Activated B cell treated with CpG ODN at 0.5 μM for 24 hours (primary cell): ENCODE data around the gene UBE2E1. TPM values are rescaled to one million over a fixed set of nuclear protein-coding genes. Genes with fewer than 3 reads are reported as not detected.

ENCODE experiments used
- ATAC-seq: fragments of 200-7000 bp; cut with Tn5 transposase; one replicate; pipeline ENCODE4 v1.10.0; 2021; ENCODE audit warnings: low read depth, mild to moderate bottlenecking, moderate library complexity
- CTCF ChIA-PET: fragments of 350-600 bp; sonication (Branson Sonifier 250); formaldehyde crosslinking; loops from one replicate; lab custom pipeline; 2021; ENCODE audit warnings: antibody characterized with exemption; lab: Charles Lee
- POLR2A ChIA-PET: fragments of 350-600 bp; sonication (Branson Sonifier 250); formaldehyde crosslinking; loops from one replicate; lab custom pipeline; 2021; ENCODE audit warnings: antibody characterized with exemption; lab: Charles Lee
- DNase-seq: peaks from one replicate; pipeline ENCODE4 v3.0.0; 2022
- H3K27ac Mint-ChIP-seq: one replicate; pipeline ENCODE4 v1.8.0; 2020; ENCODE audit warnings: mixed read lengths
- H3K27me3 Mint-ChIP-seq: one replicate; pipeline ENCODE4 v1.8.0; 2021; ENCODE audit warnings: mixed read lengths
- H3K36me3 Mint-ChIP-seq: one replicate; pipeline ENCODE4 v1.8.0; 2021; ENCODE audit warnings: low read depth, mixed read lengths
- H3K4me1 Mint-ChIP-seq: one replicate; pipeline ENCODE4 v1.8.0; 2021; ENCODE audit warnings: mixed read lengths
- H3K4me3 Mint-ChIP-seq: one replicate; pipeline ENCODE4 v1.8.0; 2020; ENCODE audit warnings: mild to moderate bottlenecking, mixed read lengths
- H3K9me3 Mint-ChIP-seq: one replicate; pipeline ENCODE4 v1.8.0; 2020; ENCODE audit warnings: mixed read lengths
- intact Hi-C: fragments of 100-400 bp; cut with micrococcal nuclease; formaldehyde crosslinking; loops from one replicate; pipeline ENCODE4 v1.15.1; 2024
- total RNA-seq: library from RNA; stranded (reverse); gene quantifications from 2 replicates; pipeline ENCODE4 v1.2.3, GENCODE V29; 2022
- TF ChIP-seq, protein P1 (sequence below): fragments of 200-600 bp; IDR thresholded peaks from one replicate; pipeline ENCODE4 v1.8.0; 2022; ENCODE audit warnings: antibody characterized with exemption, mild to moderate bottlenecking

Gene UBE2E1
- total RNA-seq, 1 donor from 2014 or later, result 85.2 TPM

DNA sequence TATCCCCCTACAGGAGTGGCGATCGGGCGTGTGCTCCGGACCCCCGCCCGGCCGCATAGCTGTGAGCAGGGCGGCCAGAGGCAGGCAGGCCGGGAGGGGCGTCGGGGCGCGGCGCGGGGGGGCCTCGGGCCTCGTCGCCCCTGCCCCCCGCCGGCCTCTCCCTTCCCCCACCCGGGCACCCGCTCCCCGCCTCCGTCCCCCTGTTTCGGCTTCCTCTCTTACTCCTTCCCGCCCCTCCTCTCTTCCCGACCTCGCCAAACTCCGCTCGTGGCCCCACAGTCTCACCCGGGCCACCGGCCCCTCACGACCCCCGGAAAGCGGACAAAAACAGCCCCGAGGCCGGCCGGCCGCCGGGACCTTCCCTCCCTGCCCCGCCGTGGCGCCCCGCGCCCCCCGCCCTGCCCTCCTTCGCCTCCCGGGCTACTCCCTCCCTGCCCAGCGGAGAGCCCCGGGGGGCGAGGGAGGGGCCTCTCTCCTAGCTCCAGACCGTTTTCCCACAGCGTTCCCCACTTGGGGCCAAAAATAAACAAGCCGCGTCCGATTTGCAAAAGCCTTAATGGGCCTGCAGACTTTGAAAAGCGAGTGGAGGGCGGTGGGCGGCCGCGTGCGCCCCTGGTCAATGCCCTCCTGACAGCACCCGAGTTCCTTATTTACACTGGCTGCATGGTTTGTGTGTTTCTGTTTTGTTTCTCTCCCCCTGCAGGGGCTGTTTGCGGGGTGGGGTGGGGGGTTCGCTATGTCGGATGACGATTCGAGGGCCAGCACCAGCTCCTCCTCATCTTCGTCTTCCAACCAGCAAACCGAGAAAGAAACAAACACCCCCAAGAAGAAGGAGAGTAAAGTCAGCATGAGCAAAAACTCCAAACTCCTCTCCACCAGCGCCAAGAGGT lies 1.0 kb downstream of the UBE2E1 start:
- CTCF ChIA-PET, result interaction anchor here (1.5 kb wide), 1 partner anchor 21 kb away, joined by 6 read pairs; no protein-coding TSS in a partner anchor

DNA sequence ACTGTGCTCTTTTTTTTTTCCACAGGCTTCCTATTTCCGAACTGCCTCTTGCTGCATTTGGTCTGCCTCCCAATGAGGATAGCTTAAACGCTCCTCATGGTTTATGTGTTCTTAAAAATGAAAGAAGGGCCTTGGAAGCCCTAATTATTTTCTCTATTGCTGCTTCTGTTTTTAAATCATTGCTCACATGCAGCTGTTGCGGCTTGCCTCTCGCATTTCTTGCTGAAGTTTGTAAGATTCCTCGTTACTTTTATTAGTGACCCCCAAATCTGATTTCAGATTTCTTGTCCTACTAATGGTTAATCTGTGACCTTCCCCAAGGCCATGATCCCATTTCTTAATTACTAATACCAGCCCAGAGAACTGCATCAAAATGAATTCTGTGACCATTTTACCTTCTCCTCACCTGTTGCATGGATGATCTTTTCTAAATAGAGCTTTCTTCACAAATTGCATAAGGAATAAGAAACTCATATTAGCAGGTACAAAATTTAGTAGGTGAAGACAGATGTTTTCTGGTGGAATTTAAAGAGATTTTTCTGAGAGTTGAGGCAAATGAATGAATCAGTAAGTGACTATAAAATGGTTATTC lies 1.8 kb downstream of the UBE2E1 start:
- DNase-seq, result no peak
- Mint-ChIP-seq H3K27ac (peak overlapping the region; percentile 95), H3K9me3 (no peaks in the 10 kb centered on the region), H3K4me1 (peaks cover 57% of the 10 kb centered on the region), H3K27me3 (no peaks in the 10 kb centered on the region), H3K4me3 (peak overlapping the region; percentile 96), H3K36me3 (peaks cover 20% of the 10 kb centered on the region)
- CTCF ChIA-PET, result interaction anchor here (1.5 kb wide), 1 partner anchor 20 kb away, joined by 6 read pairs; no protein-coding TSS in a partner anchor
- ATAC-seq, result no peak
- POLR2A ChIA-PET, result interaction anchor here (0.7 to 3.2 kb wide), 4 partner anchors 24 to 134 kb away, joined by 3 to 19 read pairs (median 3); partner anchors contain the start of genes NKIRAS1 and RPL15
- intact Hi-C loops, result loop anchor here (1.0 kb wide), 1 partner anchor 138 kb away; the partner anchor contains the start of gene NR1D2
- TF ChIP-seq, protein P1, sequence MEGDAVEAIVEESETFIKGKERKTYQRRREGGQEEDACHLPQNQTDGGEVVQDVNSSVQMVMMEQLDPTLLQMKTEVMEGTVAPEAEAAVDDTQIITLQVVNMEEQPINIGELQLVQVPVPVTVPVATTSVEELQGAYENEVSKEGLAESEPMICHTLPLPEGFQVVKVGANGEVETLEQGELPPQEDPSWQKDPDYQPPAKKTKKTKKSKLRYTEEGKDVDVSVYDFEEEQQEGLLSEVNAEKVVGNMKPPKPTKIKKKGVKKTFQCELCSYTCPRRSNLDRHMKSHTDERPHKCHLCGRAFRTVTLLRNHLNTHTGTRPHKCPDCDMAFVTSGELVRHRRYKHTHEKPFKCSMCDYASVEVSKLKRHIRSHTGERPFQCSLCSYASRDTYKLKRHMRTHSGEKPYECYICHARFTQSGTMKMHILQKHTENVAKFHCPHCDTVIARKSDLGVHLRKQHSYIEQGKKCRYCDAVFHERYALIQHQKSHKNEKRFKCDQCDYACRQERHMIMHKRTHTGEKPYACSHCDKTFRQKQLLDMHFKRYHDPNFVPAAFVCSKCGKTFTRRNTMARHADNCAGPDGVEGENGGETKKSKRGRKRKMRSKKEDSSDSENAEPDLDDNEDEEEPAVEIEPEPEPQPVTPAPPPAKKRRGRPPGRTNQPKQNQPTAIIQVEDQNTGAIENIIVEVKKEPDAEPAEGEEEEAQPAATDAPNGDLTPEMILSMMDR, result no peak

More for the DNA sequence above, 1.0 kb downstream of the UBE2E1 start:
- Mint-ChIP-seq H3K36me3 (peaks cover 18% of the 10 kb centered on the region), H3K27me3 (no peaks in the 10 kb centered on the region), H3K4me1 (peaks cover 50% of the 10 kb centered on the region), H3K4me3 (peak overlapping the region; percentile 96), H3K27ac (peak overlapping the region; percentile 95), H3K9me3 (no peaks in the 10 kb centered on the region)
- intact Hi-C loops, result loop anchor here (1.0 kb wide), 2 partner anchors 44 to 139 kb away; partner anchors contain the start of gene NR1D2
- POLR2A ChIA-PET, result interaction anchor here (0.6 to 3.2 kb wide), 5 partner anchors 26 to 698 kb away, joined by 3 to 19 read pairs (median 4); partner anchors contain the start of genes NKIRAS1 and RPL15
- DNase-seq, result peak; percentile 28
- TF ChIP-seq, protein P1, result no peak
- peak; percentile 5 for ATAC-seq

DNA sequence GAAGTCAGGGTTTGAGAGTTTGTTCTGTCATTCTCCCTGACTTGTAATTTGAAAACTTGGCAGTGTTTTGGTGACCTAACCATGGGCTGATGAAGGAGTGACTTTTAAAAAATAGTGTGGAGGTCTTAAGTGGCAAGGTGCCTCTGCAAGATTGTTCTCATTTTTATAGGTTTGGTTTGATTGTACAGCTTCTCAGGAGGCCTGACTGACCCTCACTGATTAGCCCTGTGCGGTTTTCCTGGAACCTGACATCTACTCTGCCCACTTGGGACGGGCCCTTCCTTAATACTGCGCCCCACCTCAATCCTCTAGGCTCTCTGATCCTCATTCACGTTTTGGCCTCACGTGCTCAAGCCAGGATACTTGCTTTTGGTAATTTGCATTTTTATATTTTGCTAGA lies 2.8 kb downstream of the UBE2E1 start:
- CTCF ChIA-PET, result interaction anchor here (1.5 kb wide), 3 partner anchors 19 to 108 kb away, joined by 4 to 6 read pairs (median 4); partner anchors contain the start of genes NKIRAS1 and RPL15
- ATAC-seq (no peak), DNase-seq (no peak)
- TF ChIP-seq, protein P1, result no peak
- POLR2A ChIA-PET, result interaction anchor here (0.8 to 5.0 kb wide), 5 partner anchors 9 to 109 kb away, joined by 3 to 23 read pairs (median 3); partner anchors contain the start of genes NKIRAS1 and RPL15
- Mint-ChIP-seq H3K27ac (peak overlapping the region; percentile 98), H3K36me3 (peaks cover 23% of the 10 kb centered on the region), H3K27me3 (no peaks in the 10 kb centered on the region), H3K4me3 (peak overlapping the region; percentile 51), H3K9me3 (no peaks in the 10 kb centered on the region), H3K4me1 (peaks cover 60% of the 10 kb centered on the region)
- intact Hi-C loops, result no loop called here

DNA sequence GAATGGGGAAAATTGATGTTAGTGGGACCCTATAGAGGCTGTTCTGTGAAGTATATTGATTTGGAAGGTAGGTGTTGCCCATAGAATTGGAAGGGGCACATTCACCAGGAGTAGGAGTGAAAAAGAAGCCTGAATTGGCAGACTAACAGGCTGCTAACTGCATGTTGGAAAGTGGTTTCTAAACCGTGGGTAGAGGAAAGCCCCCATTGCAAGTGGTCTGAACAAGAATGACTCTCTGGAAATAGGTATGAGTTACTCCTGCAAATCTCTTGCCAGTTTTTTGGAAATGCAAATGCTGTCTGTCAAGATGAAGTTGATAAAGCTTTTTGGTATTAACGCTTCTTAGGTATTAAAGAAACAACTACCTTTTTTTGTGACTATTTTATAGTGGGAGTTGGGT lies 3.5 kb downstream of the UBE2E1 start:
- POLR2A ChIA-PET, result interaction anchor here (0.6 to 5.0 kb wide), 5 partner anchors 10 to 108 kb away, joined by 3 to 23 read pairs (median 6); partner anchors contain the start of genes NKIRAS1 and RPL15

More for the DNA sequence above, 3.5 kb downstream of the UBE2E1 start:
- CTCF ChIA-PET, result interaction anchor here (1.5 to 1.6 kb wide), 3 partner anchors 25 to 107 kb away, joined by 4 to 5 read pairs (median 4); partner anchors contain the start of genes NKIRAS1 and RPL15
- Mint-ChIP-seq H3K36me3 (peaks cover 23% of the 10 kb centered on the region), H3K4me3 (peak overlapping the region; percentile 97), H3K9me3 (no peaks in the 10 kb centered on the region), H3K27me3 (no peaks in the 10 kb centered on the region), H3K4me1 (peaks cover 60% of the 10 kb centered on the region), H3K27ac (peak overlapping the region; percentile 98)
- intact Hi-C loops, result no loop called here
- TF ChIP-seq, protein P1, result no peak
- no peak for ATAC-seq
- DNase-seq, result no peak
